IMR-90 (cell line): ENCODE results near the gene MADD. TPM values are rescaled to one million over a fixed set of nuclear protein-coding genes. Genes with fewer than 3 reads are reported as not detected.

ENCODE experiments used
- ATAC-seq: fragments of 200-7000 bp; cut with Tn5 transposase; 2 replicates; pipeline ENCODE4 v1.9.1; 2020; ENCODE audit warnings: low read depth, mild to moderate bottlenecking, moderate library complexity
- BruUV-seq: library from RNA; stranded (reverse); fragments of 400-500 nt; replicated peaks from 2 replicates; lab custom pipeline; 2021; lab: Mats Ljungman, UMichigan
- CTCF ChIA-PET: fragments of 300-600 bp; formaldehyde crosslinking; extraction: SDS; loops from one replicate; lab custom pipeline; 2021; ENCODE audit warnings: antibody characterized with exemption; lab: Yijun Ruan, JAX
- POLR2A ChIA-PET: fragments of 300-600 bp; sonication (Branson Sonifier 250); formaldehyde crosslinking; loops from one replicate; lab custom pipeline; 2022; ENCODE audit warnings: antibody characterized with exemption; ENCODE audit not compliant: unreplicated experiment; lab: Charles Lee
- DNase-seq: peaks from one replicate; pipeline ENCODE4 v3.0.0; 2013
- H2AFZ ChIP-seq: replicated peaks from 2 replicates; pipeline ENCODE3; 2013; ENCODE audit warnings: low read length, mild to moderate bottlenecking; ENCODE audit not compliant: poor library complexity
- H2AK5ac ChIP-seq: 2 replicates; pipeline ENCODE4 v1.6.1; 2013; ENCODE audit warnings: low read depth, low read length, inconsistent platforms
- H2AK9ac ChIP-seq: replicated peaks from 2 replicates; pipeline ENCODE3; 2013; ENCODE audit warnings: mild to moderate bottlenecking, low read depth, low read length, moderate library complexity; ENCODE audit not compliant: poor library complexity
- H2BK120ac ChIP-seq: 2 replicates; pipeline ENCODE4 v1.6.1; 2013; ENCODE audit warnings: low read depth, low read length, inconsistent platforms
- H2BK15ac ChIP-seq: 3 replicates; pipeline ENCODE4 v1.6.1; 2013; ENCODE audit warnings: low read depth, low read length, inconsistent platforms
- H2BK20ac ChIP-seq: 2 replicates; pipeline ENCODE4 v1.6.1; 2013; ENCODE audit warnings: low read depth, mild to moderate bottlenecking, inconsistent platforms, low read length, moderate library complexity
- H2BK5ac ChIP-seq: 2 replicates; pipeline ENCODE4 v1.6.1; 2013; ENCODE audit warnings: mild to moderate bottlenecking, low read depth, low read length, inconsistent platforms; ENCODE audit not compliant: poor library complexity, severe bottlenecking
- H3K14ac ChIP-seq: replicated peaks from 2 replicates; pipeline ENCODE4 v1.6.1; 2013; ENCODE audit warnings: low read depth, low read length, inconsistent platforms
- H3K18ac ChIP-seq: 2 replicates; pipeline ENCODE4 v1.6.1; 2013; ENCODE audit warnings: low read depth, low read length, control low read depth
- H3K23ac ChIP-seq: 2 replicates; pipeline ENCODE4 v1.6.1; 2013; ENCODE audit warnings: low read depth, low read length, inconsistent platforms
- H3K27ac ChIP-seq: 2 replicates; pipeline ENCODE4 v1.5.1; 2013; ENCODE audit warnings: mild to moderate bottlenecking, control low read depth, low read length; ENCODE audit not compliant: insufficient read depth
- H3K27me3 ChIP-seq: 2 replicates; pipeline ENCODE4 v1.6.1; 2013; ENCODE audit warnings: low read length; ENCODE audit not compliant: control insufficient read depth, insufficient read depth
- H3K36me3 ChIP-seq: 2 replicates; pipeline ENCODE4 v1.6.1; 2013; ENCODE audit warnings: low read length, mixed read lengths; ENCODE audit not compliant: control insufficient read depth, insufficient read depth
- H3K4ac ChIP-seq: 2 replicates; pipeline ENCODE4 v1.6.1; 2013; ENCODE audit warnings: low read depth, low read length, inconsistent platforms
- H3K4me1 ChIP-seq: 2 replicates; pipeline ENCODE4 v1.6.1; 2013; ENCODE audit warnings: low read length, mixed read lengths; ENCODE audit not compliant: control insufficient read depth, insufficient read depth
- H3K4me2 ChIP-seq: 2 replicates; pipeline ENCODE4 v1.6.1; 2013; ENCODE audit warnings: low read depth, mild to moderate bottlenecking, control low read depth, low read length, moderate library complexity
- H3K4me3 ChIP-seq: 2 replicates; pipeline ENCODE4 v1.5.1; 2013; ENCODE audit warnings: low read depth, mild to moderate bottlenecking, control low read depth, low read length, moderate library complexity; ENCODE audit not compliant: insufficient read depth
- H3K56ac ChIP-seq: 2 replicates; pipeline ENCODE4 v1.6.1; 2013; ENCODE audit warnings: low read length, inconsistent platforms; ENCODE audit not compliant: insufficient read depth; ENCODE audit errors: extremely low read depth
- H3K79me1 ChIP-seq, 2 experiments: 2 replicates each; pipeline ENCODE4 v1.6.1; 2013; ENCODE audit warnings: low read length in 2 of 2, inconsistent platforms in 1 of 2, low read depth in 1 of 2
- H3K9ac ChIP-seq: 2 replicates; pipeline ENCODE4 v1.6.1; 2013; ENCODE audit warnings: low read depth, low read length, control low read depth
- H3K9me1 ChIP-seq: 2 replicates; pipeline ENCODE4 v1.6.1; 2013; ENCODE audit warnings: low read length, inconsistent platforms; ENCODE audit not compliant: insufficient read depth
- H3K9me3 ChIP-seq: 2 replicates; pipeline ENCODE4 v1.6.1; 2013; ENCODE audit warnings: low read length; ENCODE audit not compliant: control insufficient read depth, insufficient read depth
- H4K20me1 ChIP-seq: 2 replicates; pipeline ENCODE4 v1.6.1; 2013; ENCODE audit warnings: low read length, inconsistent platforms; ENCODE audit not compliant: insufficient read depth
- H4K5ac ChIP-seq: 2 replicates; pipeline ENCODE4 v1.6.1; 2013; ENCODE audit warnings: mild to moderate bottlenecking, low read depth, low read length, control low read depth
- H4K8ac ChIP-seq, 2 experiments: 2 replicates each; pipeline ENCODE4 v1.6.1; 2013; ENCODE audit warnings: low read depth in 2 of 2, low read length in 2 of 2, control low read depth in 1 of 2, inconsistent platforms in 1 of 2
- H4K91ac ChIP-seq: 2 replicates; pipeline ENCODE4 v1.6.1; 2013; ENCODE audit warnings: low read depth, low read length, inconsistent platforms; ENCODE audit not compliant: insufficient read depth
- BHLHE40 ChIP-seq: fragments of 150-350 bp; IDR thresholded peaks from 2 replicates; pipeline ENCODE4 v1.6.1; 2016; ENCODE audit warnings: mild to moderate bottlenecking, low read depth, low read length
- CEBPB ChIP-seq: IDR thresholded peaks from 2 replicates; pipeline ENCODE4 v1.6.1; 2012; ENCODE audit warnings: low read depth, low read length, improper control_type of control experiment
- FOS ChIP-seq: fragments of 150-350 bp; IDR thresholded peaks from 2 replicates; pipeline ENCODE4 v1.6.1; 2016; ENCODE audit warnings: low read depth, low read length
- MAFK ChIP-seq: IDR thresholded peaks from 2 replicates; pipeline ENCODE4 v1.6.1; 2012; ENCODE audit warnings: low read depth, low read length, improper control_type of control experiment
- MAZ ChIP-seq: IDR thresholded peaks from 2 replicates; pipeline ENCODE4 v1.6.1; 2012; ENCODE audit warnings: low read depth, mild to moderate bottlenecking, low read length, improper control_type of control experiment, moderate library complexity, borderline replicate concordance
- MXI1 ChIP-seq: IDR thresholded peaks from 2 replicates; pipeline ENCODE4 v1.6.1; 2012; ENCODE audit warnings: low read depth, mild to moderate bottlenecking, low read length, moderate library complexity, borderline replicate concordance
- NFE2L2 ChIP-seq: fragments of 150-350 bp; IDR thresholded peaks from 2 replicates; pipeline ENCODE4 v1.6.1; 2016; ENCODE audit warnings: low read depth, mild to moderate bottlenecking, low read length
- POLR2A ChIP-seq: IDR thresholded peaks from 2 replicates; pipeline ENCODE4 v1.6.1; 2012; ENCODE audit warnings: mild to moderate bottlenecking, low read depth, low read length
- RAD21 ChIP-seq: IDR thresholded peaks from 2 replicates; pipeline ENCODE4 v1.6.1; 2012; ENCODE audit warnings: low read length, improper control_type of control experiment
- SMC3 ChIP-seq: fragments of 150-350 bp; IDR thresholded peaks from 2 replicates; pipeline ENCODE4 v1.6.1; 2016; ENCODE audit warnings: low read depth, mild to moderate bottlenecking, antibody characterized with exemption, low read length, moderate library complexity
- WGBS, 2 experiments: methylation state at CpG; one replicate each; pipeline versions ENCODE4 v1.1.5 to v1.1.7; 2013; ENCODE audit warnings: missing lambda C conversion rate in 2 of 2; ENCODE audit not compliant: insufficient read length in 1 of 2; ENCODE audit errors: extremely low coverage in 2 of 2; 5-methylcytosine and 5-hydroxymethylcytosine counted together
- dilution Hi-C: fragments of 300-500 bp; cut with HindIII; formaldehyde crosslinking; loops from one replicate; pipeline ENCODE4 v1.14.3; 2018; ENCODE audit warnings: low sequenced_read_pairs; ENCODE audit not compliant: unreplicated experiment
- in situ Hi-C: fragments of 300-500 bp; cut with MboI; formaldehyde crosslinking; loops from 3 replicates; pipeline ENCODE4 v1.14.3; 2019; ENCODE audit warnings: low sequenced_read_pairs, inconsistent platforms, mixed read lengths
- intact Hi-C: fragments of 100-400 bp; cut with micrococcal nuclease; formaldehyde crosslinking; loops from 2 replicates; pipeline ENCODE4 v1.10.0; 2022
- polyA plus RNA-seq, 3 experiments: library from polyadenylated mRNA; depleted of rRNA; stranded (reverse); fragments of >200 nt; gene quantifications; 2 replicates each; pipeline ENCODE4 v1.2.3, GENCODE V29; 2012; ENCODE audit warnings: low replicate concordance in 1 of 3
- total RNA-seq: library from RNA; depleted of rRNA; stranded (reverse); fragments of >200 nt; gene quantifications from 2 replicates; pipeline ENCODE4 v1.2.3, GENCODE V29; 2012
- TF ChIP-seq, protein P1 (sequence below): fragments of 150-350 bp; IDR thresholded peaks from 2 replicates; pipeline ENCODE4 v1.6.1; 2017; ENCODE audit warnings: mild to moderate bottlenecking, antibody characterized with exemption, low read length, low read depth
- TF ChIP-seq, protein P2 (sequence below): conservative IDR thresholded peaks from 2 replicates; pipeline ENCODE4 v1.5.1; 2012; ENCODE audit warnings: mild to moderate bottlenecking, low read depth, low read length, improper control_type of control experiment
- TF ChIP-seq, protein P3 (sequence below): fragments of 150-350 bp; IDR thresholded peaks from 2 replicates; pipeline ENCODE4 v1.6.1; 2016; ENCODE audit warnings: low read depth, mild to moderate bottlenecking, low read length, moderate library complexity, borderline replicate concordance

The MADD gene
- total and polyA plus RNA-seq, 2 of the 4 experiments (the other 2 are of a cell fraction) = 13.3 to 16.4 TPM

DNA sequence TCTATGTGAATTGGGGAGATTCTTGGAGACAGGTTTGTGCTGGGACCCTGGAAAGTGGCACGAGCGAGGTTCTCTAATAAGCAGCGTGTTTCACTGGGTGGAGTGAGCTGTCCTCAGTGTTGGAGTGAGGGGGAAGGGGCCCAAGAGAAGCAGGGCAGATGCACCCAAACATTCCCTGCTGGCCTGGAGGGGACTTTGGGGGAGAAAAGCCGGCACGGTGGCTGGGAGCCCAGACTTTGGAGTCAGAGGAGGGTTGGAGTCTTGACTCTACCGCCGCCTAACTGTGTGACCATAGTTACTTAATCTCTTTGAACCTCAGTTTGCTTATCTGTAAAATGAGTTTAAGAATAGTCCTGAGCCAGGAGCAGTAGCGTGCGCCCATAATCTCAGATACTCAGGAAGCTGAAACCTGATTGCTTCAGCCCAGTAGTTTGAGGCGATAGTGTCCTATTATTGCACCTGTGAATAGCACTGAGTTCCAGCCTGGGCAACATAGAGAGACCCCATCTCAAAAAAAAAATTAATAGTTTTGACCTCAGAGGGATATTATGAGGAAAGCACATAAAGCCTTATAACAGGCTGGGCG, 11.5 kb upstream of the MADD start:
- Histone ChIP-seq H3K56ac (no peak overlapping the region), H3K4me1 (peaks cover 24% of the 10 kb centered on the region), H3K9ac (peak overlapping the region; percentile 52), H2AFZ (peak overlapping the region; percentile 90), H2AK9ac (peak overlapping the region; percentile 70), H3K4ac (peak overlapping the region; percentile 83), H3K4me2 (peak overlapping the region; percentile 80; the same call in 1 of the 2 replicates), H4K91ac (peak overlapping the region; percentile 76; the same call in 1 of the 2 replicates), H4K5ac (peak overlapping the region; percentile 23; the same call in 1 of the 2 replicates), H2BK5ac (no peak overlapping the region), H3K79me1 (peaks cover 3 to 32% of the 10 kb centered on the region in 2 experiments; a peak in 3 of 4 replicates), H3K18ac (peak overlapping the region; percentile 3; the same call in 1 of the 2 replicates), H3K27ac (peak overlapping the region; percentile 72), H3K9me3 (no peaks in the 10 kb centered on the region), H2AK5ac (peak overlapping the region; percentile 43), H4K8ac (peak overlapping the region; percentile 61 to 97), H3K36me3 (peaks cover 6% of the 10 kb centered on the region; the same call in 1 of the 2 replicates), H2BK120ac (peak overlapping the region; percentile 79; the same call in 1 of the 2 replicates), H3K23ac (peak overlapping the region; percentile 0; the same call in 1 of the 2 replicates), H2BK15ac (peak overlapping the region; percentile 95; the same call in 2 of the 3 replicates), H2BK20ac (no peak overlapping the region), H3K27me3 (no peaks in the 10 kb centered on the region), H4K20me1 (no peaks in the 10 kb centered on the region), H3K9me1 (peaks cover 9% of the 10 kb centered on the region), H3K4me3 (no peak overlapping the region; the same call in 1 of the 2 replicates), H3K14ac (peak overlapping the region; percentile 10)
- ChIA-PET POLR2A (interaction anchor here (0.9 to 1.0 kb wide), 2 partner anchors 13 to 43 kb away, joined by 4 read pairs; partner anchors contain the start of gene DDB2), CTCF (interaction anchor here (1.0 to 2.5 kb wide), 5 partner anchors 24 to 81 kb away, joined by 3 to 12 read pairs (median 4); no protein-coding TSS in a partner anchor)
- ATAC-seq = no peak
- dilution Hi-C loops (no loop called here), intact Hi-C loops (loop anchor here (1.0 to 5.0 kb wide), 2 partner anchors 97 to 149 kb away; partner anchors contain the start of gene SLC39A13), in situ Hi-C loops (no loop called here)
- BruUV-seq = no TSS peak
- DNase-seq = no peak
- 30% methylated on average over 4 of the region's 11 CpGs; no CpG with 5 or more reads in 1 of the 2 experiments for WGBS, 2 experiments
- TF ChIP-seq NFE2L2 (no peak), SMC3 (no peak), CEBPB (no peak), MAZ (no peak), FOS (no peak), MAFK (no peak), RAD21 (no peak), BHLHE40 (no peak), POLR2A (no peak), MXI1 (no peak)
- TF ChIP-seq, protein P1, sequence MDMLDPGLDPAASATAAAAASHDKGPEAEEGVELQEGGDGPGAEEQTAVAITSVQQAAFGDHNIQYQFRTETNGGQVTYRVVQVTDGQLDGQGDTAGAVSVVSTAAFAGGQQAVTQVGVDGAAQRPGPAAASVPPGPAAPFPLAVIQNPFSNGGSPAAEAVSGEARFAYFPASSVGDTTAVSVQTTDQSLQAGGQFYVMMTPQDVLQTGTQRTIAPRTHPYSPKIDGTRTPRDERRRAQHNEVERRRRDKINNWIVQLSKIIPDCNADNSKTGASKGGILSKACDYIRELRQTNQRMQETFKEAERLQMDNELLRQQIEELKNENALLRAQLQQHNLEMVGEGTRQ = no peak
- TF ChIP-seq, protein P2, sequence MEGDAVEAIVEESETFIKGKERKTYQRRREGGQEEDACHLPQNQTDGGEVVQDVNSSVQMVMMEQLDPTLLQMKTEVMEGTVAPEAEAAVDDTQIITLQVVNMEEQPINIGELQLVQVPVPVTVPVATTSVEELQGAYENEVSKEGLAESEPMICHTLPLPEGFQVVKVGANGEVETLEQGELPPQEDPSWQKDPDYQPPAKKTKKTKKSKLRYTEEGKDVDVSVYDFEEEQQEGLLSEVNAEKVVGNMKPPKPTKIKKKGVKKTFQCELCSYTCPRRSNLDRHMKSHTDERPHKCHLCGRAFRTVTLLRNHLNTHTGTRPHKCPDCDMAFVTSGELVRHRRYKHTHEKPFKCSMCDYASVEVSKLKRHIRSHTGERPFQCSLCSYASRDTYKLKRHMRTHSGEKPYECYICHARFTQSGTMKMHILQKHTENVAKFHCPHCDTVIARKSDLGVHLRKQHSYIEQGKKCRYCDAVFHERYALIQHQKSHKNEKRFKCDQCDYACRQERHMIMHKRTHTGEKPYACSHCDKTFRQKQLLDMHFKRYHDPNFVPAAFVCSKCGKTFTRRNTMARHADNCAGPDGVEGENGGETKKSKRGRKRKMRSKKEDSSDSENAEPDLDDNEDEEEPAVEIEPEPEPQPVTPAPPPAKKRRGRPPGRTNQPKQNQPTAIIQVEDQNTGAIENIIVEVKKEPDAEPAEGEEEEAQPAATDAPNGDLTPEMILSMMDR = no peak
- TF ChIP-seq, protein P3, sequence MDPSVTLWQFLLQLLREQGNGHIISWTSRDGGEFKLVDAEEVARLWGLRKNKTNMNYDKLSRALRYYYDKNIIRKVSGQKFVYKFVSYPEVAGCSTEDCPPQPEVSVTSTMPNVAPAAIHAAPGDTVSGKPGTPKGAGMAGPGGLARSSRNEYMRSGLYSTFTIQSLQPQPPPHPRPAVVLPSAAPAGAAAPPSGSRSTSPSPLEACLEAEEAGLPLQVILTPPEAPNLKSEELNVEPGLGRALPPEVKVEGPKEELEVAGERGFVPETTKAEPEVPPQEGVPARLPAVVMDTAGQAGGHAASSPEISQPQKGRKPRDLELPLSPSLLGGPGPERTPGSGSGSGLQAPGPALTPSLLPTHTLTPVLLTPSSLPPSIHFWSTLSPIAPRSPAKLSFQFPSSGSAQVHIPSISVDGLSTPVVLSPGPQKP = no peak
